OCI-LY7 (cell line): ENCODE measurements around the gene GDPD3. TPM values are rescaled to one million over a fixed set of nuclear protein-coding genes. Genes with fewer than 3 reads are reported as not detected.

ENCODE experiments used
- BruUV-seq: library from RNA; stranded (reverse); fragments of 400-500 nt; replicated peaks from 2 replicates; lab custom pipeline; 2021; lab: Mats Ljungman, UMichigan
- CTCF ChIA-PET: fragments of 300-600 bp; sonication (Branson Sonifier 250); formaldehyde crosslinking; loops from one replicate; lab custom pipeline; 2022; ENCODE audit warnings: antibody characterized with exemption; ENCODE audit not compliant: unreplicated experiment; lab: Charles Lee
- POLR2A ChIA-PET: fragments of 300-600 bp; sonication (Branson Sonifier 250); formaldehyde crosslinking; loops from one replicate; lab custom pipeline; 2022; ENCODE audit warnings: antibody characterized with exemption; lab: Charles Lee
- DNase-seq: peaks from one replicate; pipeline ENCODE4 v3.0.0-alpha.2; 2015; ENCODE audit warnings: low spot score
- H2AFZ ChIP-seq: fragments of 200-600 bp; sonication (generic), shearing (Covaris generic); 2 replicates; pipeline ENCODE4 v1.6.1; 2014; ENCODE audit warnings: mild to moderate bottlenecking, antibody characterized with exemption, low read length, moderate library complexity
- H3K27ac ChIP-seq: fragments of 200-600 bp; sonication (generic); 2 replicates; pipeline ENCODE4 v1.5.1; 2014; ENCODE audit warnings: mixed run types, low read depth, mild to moderate bottlenecking, moderate library complexity, low read length, inconsistent platforms; ENCODE audit not compliant: poor library complexity, severe bottlenecking
- H3K36me3 ChIP-seq: fragments of 200-600 bp; sonication (generic); 2 replicates; pipeline ENCODE4 v1.6.1; 2014; ENCODE audit warnings: mild to moderate bottlenecking, antibody characterized with exemption, low read length, moderate library complexity, mixed read lengths; ENCODE audit not compliant: insufficient read depth
- H3K4me1 ChIP-seq: fragments of 200-600 bp; sonication (generic); 2 replicates; pipeline ENCODE4 v1.5.1; 2014; ENCODE audit warnings: mild to moderate bottlenecking, low read length; ENCODE audit not compliant: insufficient read depth, poor library complexity, severe bottlenecking
- H3K4me2 ChIP-seq: fragments of 200-600 bp; sonication (generic); 2 replicates; pipeline ENCODE4 v1.6.1; 2014; ENCODE audit warnings: mild to moderate bottlenecking, low read length
- H3K4me3 ChIP-seq: fragments of 200-600 bp; sonication (generic); 2 replicates; pipeline ENCODE4 v1.5.1; 2014; ENCODE audit warnings: mild to moderate bottlenecking, low read depth, low read length; ENCODE audit not compliant: poor library complexity, severe bottlenecking
- H3K79me2 ChIP-seq: fragments of 200-600 bp; sonication (generic); 2 replicates; pipeline ENCODE4 v1.6.1; 2016; ENCODE audit warnings: low read depth, mild to moderate bottlenecking, low read length, moderate library complexity, mixed read lengths; ENCODE audit not compliant: insufficient read depth
- H3K9me2 ChIP-seq: fragments of 200-600 bp; sonication (generic); 2 replicates; pipeline ENCODE4 v1.6.1; 2016; ENCODE audit warnings: mild to moderate bottlenecking, low read length, mixed read lengths; ENCODE audit not compliant: insufficient read depth
- H3K9me3 ChIP-seq: fragments of 200-600 bp; sonication (generic); 2 replicates; pipeline ENCODE4 v1.6.1; 2014; ENCODE audit warnings: mild to moderate bottlenecking, mixed run types, low read length, mixed read lengths
- H4K20me1 ChIP-seq: fragments of 200-600 bp; sonication (generic); 2 replicates; pipeline ENCODE4 v1.6.1; 2014; ENCODE audit warnings: mild to moderate bottlenecking, antibody characterized with exemption, low read length, moderate library complexity, mixed read lengths; ENCODE audit not compliant: insufficient read depth
- CTCF ChIP-seq: fragments of 200-600 bp; sonication (generic); conservative IDR thresholded peaks from 2 replicates; pipeline ENCODE4 v1.5.1; 2014; ENCODE audit warnings: mild to moderate bottlenecking, antibody characterized with exemption, low read length, moderate library complexity, mixed read lengths
- EZH2phosphoT487 ChIP-seq: fragments of 200-600 bp; sonication (generic); IDR thresholded peaks from 2 replicates; pipeline ENCODE4 v1.6.1; 2018; ENCODE audit warnings: low read depth, borderline replicate concordance, mild to moderate bottlenecking, mixed run types, antibody characterized with exemption, low read length, moderate library complexity, mixed read lengths
- intact Hi-C: fragments of 100-400 bp; cut with micrococcal nuclease; formaldehyde crosslinking; loops from one replicate; pipeline ENCODE4 v1.10.0; 2022; ENCODE audit not compliant: unreplicated experiment
- total RNA-seq, 2 experiments: library from RNA; depleted of rRNA in 1 of 2; stranded (reverse); fragments of >200 nt in 1 of 2; shearing (Covaris generic) in 1 of 2; gene quantifications; 2 replicates each; pipeline ENCODE4 v1.2.3, GENCODE V29; 2014 to 2022

GDPD3 gene
- total RNA-seq, 2 experiments from 2014 or later, result 2.0 to 5.2 TPM

GRCh38 chr16:30122604-30123160, 9.3 kb upstream of the GDPD3 start:
- peaks cover 16% of the 10 kb centered on the region for H3K4me1 ChIP-seq
- TF ChIP-seq EZH2phosphoT487 (no peak), CTCF (no peak)
- H4K20me1 ChIP-seq, result no peaks in the 10 kb centered on the region
- no peaks in the 10 kb centered on the region for H3K79me2 ChIP-seq
- no peaks in the 10 kb centered on the region for H3K36me3 ChIP-seq
- intact Hi-C loops, result no loop called here
- H3K9me2 ChIP-seq, result no peaks in the 10 kb centered on the region
- DNase-seq, result peak; percentile 16
- POLR2A ChIA-PET, result interaction anchor here (1.1 kb wide), 1 partner anchor 8 kb away, joined by 5 read pairs; no protein-coding TSS in a partner anchor
- CTCF ChIA-PET, result no interaction called here
- H3K4me2 ChIP-seq, result peak overlapping the region; percentile 81
- BruUV-seq, result no TSS peak
- H3K27ac ChIP-seq, result no peak overlapping the region
- peak overlapping the region; percentile 71 for H3K4me3 ChIP-seq
- H2AFZ ChIP-seq, result peak overlapping the region; percentile 63; the same call in 1 of the 2 replicates
- no peaks in the 10 kb centered on the region for H3K9me3 ChIP-seq

- POLR2A ChIA-PET, result no interaction called here
- intact Hi-C loops, result no loop called here
These were observed 8.6 kb upstream of the GDPD3 start for GRCh38 chr16:30121741-30122571.

More at GRCh38 chr16:30121741-30122571, 8.6 kb upstream of the GDPD3 start:
- Histone ChIP-seq H3K79me2 (no peaks in the 10 kb centered on the region), H3K9me2 (no peaks in the 10 kb centered on the region), H3K36me3 (no peaks in the 10 kb centered on the region), H3K27ac (no peak overlapping the region), H4K20me1 (no peaks in the 10 kb centered on the region), H3K9me3 (no peaks in the 10 kb centered on the region), H2AFZ (no peak overlapping the region; the same call in 1 of the 2 replicates), H3K4me1 (peaks cover 16% of the 10 kb centered on the region), H3K4me3 (peak overlapping the region; percentile 71), H3K4me2 (peak overlapping the region; percentile 81)
- BruUV-seq, result no TSS peak
- DNase-seq, result no peak
- TF ChIP-seq CTCF (no peak), EZH2phosphoT487 (no peak)
- CTCF ChIA-PET, result no interaction called here
